Measurements from ENCODE around the gene PNPLA6. TPM values are rescaled to one million over a fixed set of nuclear protein-coding genes. Genes with fewer than 3 reads are reported as not detected.

The PNPLA6 gene
- total and polyA plus RNA-seq, 9 of the 15 experiments (the other 6 are each of a cell fraction or from before 2014, with no cell fraction given) = 0.07 to 30.2 (median 8.3) TPM

DNA sequence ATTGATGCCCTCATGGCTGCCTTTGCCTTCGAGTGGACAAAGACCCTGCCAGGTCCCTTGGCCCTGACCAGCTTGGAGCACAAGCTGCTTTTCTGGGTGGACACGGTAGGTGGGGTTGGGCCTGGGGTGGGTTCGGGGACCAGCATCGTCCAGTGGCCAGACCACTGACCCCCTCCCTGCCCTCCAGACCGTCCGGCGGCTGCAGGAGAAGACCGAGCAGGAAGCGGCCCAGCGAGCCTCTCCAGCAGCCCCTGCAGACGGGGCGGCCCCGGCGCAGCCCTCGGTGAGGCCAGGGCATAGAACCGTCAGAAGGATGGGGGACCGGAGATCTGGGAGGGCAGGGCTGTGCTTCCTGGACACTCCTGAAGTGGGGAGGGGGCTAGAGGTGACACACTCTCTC, 70.8 kb downstream of the PNPLA6 start:
- peak overlapping the region; percentile 79 for H3K4me2 ChIP-seq (ENCODE audit: insufficient read depth, low read length)
- intact Hi-C loops (cut with micrococcal nuclease) (no loop called here), in situ Hi-C loops (cut with MboI) (no loop called here)
- H3K9me3 ChIP-seq (replicated peaks; ENCODE audit: control insufficient read depth, insufficient read depth, low read depth, low read length) = no peaks in the 10 kb centered on the region
- ATAC-seq = no peak
- POLR2A ChIA-PET = interaction anchor here (0.5 to 1.2 kb wide), 6 partner anchors 17 to 297 kb away, joined by 3 to 6 read pairs (median 4); partner anchors contain the start of genes MAP2K7, PCP2, PET100 and XAB2
- 0% methylated on average over 3 of the region's 17 CpGs for WGBS (ENCODE audit: insufficient coverage, low coverage, missing lambda C conversion rate)
- H3K4me1 ChIP-seq (replicated peaks in 1 of 2; ENCODE audit: control insufficient read depth in 2 of 2, insufficient read depth in 2 of 2, low read length in 2 of 2) = peaks cover 2 to 38% of the 10 kb centered on the region in 2 experiments; a peak in 4 of 5 replicates
- peak overlapping the region; percentile 35; the same call in 1 of the 2 replicates for H3K4me3 ChIP-seq
- H2AFZ ChIP-seq (ENCODE audit: low read depth, low read length) = peak overlapping the region; percentile 83
- no peaks in the 10 kb centered on the region for H3K79me2 ChIP-seq (ENCODE audit: control insufficient read depth, insufficient read depth, low read length)
- H4K20me1 ChIP-seq (replicated peaks; ENCODE audit: control insufficient read depth, insufficient read depth, low read length) = peaks cover 9% of the 10 kb centered on the region; the same call in 1 of the 2 replicates
- 0 out of 2 replicates have a peak, but pooled peaks have one; percentile 22 for TF ChIP-seq ZBTB7A (IDR thresholded peaks at IDR 0.05; ENCODE audit: borderline replicate concordance, control insufficient read depth, low read depth, low read length)
- TF ChIP-seq, protein P1, sequence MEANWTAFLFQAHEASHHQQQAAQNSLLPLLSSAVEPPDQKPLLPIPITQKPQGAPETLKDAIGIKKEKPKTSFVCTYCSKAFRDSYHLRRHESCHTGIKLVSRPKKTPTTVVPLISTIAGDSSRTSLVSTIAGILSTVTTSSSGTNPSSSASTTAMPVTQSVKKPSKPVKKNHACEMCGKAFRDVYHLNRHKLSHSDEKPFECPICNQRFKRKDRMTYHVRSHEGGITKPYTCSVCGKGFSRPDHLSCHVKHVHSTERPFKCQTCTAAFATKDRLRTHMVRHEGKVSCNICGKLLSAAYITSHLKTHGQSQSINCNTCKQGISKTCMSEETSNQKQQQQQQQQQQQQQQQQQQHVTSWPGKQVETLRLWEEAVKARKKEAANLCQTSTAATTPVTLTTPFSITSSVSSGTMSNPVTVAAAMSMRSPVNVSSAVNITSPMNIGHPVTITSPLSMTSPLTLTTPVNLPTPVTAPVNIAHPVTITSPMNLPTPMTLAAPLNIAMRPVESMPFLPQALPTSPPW (CRISPR knock-in tag; IDR thresholded peaks at IDR 0.05) = peak; percentile 0; the same call in 1 of the 2 replicates
- TF ChIP-seq SOX6 (IDR thresholded peaks at IDR 0.05) = no peak
- H3K36me3 ChIP-seq (ENCODE audit: control insufficient read depth, insufficient read depth, low read length) = no peaks in the 10 kb centered on the region
- CTCF ChIA-PET (ENCODE audit: low intra/inter-chr PET ratio) = no interaction called here
- H3K27ac ChIP-seq (ENCODE audit: extremely low read depth, low read depth, low read length) = no peak overlapping the region
- no peak for DNase-seq (ENCODE audit: extremely low read depth in 1 of 4, low spot score in 3 of 4)
- no TSS peak for BruUV-seq (replicated peaks)
- no peak for FAIRE-seq
- H3K27me3 ChIP-seq (ENCODE audit: control insufficient read depth in 2 of 2, insufficient read depth in 2 of 2, low read length in 2 of 2) = peaks cover 6 to 16% of the 10 kb centered on the region in 2 experiments; a peak in 3 of 5 replicates
- no peaks in the 10 kb centered on the region for H3K9me1 ChIP-seq (ENCODE audit: control insufficient read depth, insufficient read depth, low read length)
- peak overlapping the region in 1 of 2 experiments; percentile 80; a peak in 2 of 4 replicates for H3K9ac ChIP-seq (ENCODE audit: insufficient read depth in 1 of 2, low read depth in 2 of 2, low read length in 2 of 2)
